ENCODE data around the gene GLDN.

DNA sequence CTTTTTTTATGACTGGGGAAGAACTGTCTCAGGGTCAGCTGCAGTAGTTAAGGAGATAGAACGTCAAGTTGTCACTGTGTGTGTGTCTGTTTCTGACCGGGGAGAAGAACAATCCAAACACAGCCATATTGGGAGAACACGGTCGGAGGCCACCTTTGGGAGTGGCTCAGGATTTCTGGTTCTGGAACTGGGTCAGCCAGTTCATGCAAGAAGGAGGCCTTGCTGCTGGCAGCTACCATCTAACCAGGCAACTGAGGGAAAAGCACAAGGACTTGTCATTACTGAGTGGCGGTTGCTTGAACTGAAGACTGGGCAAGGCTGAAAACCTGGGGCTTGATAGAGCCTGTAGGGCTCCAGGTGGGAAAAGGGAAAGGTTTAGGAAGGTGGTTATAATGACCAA is 24.6 kb downstream of the GLDN start:
- TF ChIP-seq, protein P1, sequence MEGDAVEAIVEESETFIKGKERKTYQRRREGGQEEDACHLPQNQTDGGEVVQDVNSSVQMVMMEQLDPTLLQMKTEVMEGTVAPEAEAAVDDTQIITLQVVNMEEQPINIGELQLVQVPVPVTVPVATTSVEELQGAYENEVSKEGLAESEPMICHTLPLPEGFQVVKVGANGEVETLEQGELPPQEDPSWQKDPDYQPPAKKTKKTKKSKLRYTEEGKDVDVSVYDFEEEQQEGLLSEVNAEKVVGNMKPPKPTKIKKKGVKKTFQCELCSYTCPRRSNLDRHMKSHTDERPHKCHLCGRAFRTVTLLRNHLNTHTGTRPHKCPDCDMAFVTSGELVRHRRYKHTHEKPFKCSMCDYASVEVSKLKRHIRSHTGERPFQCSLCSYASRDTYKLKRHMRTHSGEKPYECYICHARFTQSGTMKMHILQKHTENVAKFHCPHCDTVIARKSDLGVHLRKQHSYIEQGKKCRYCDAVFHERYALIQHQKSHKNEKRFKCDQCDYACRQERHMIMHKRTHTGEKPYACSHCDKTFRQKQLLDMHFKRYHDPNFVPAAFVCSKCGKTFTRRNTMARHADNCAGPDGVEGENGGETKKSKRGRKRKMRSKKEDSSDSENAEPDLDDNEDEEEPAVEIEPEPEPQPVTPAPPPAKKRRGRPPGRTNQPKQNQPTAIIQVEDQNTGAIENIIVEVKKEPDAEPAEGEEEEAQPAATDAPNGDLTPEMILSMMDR (IDR thresholded peaks at IDR 0.05): no peak
- no peak for TF ChIP-seq POLR2A (IDR thresholded peaks at IDR 0.05)
